ENCODE data around the gene OR5K3. TPM values are rescaled to one million over a fixed set of nuclear protein-coding genes. Genes with fewer than 3 reads are reported as not detected.

Gene OR5K3
- total RNA-seq: not detected

- Histone ChIP-seq H3K27ac (no peak within 1 kb of the TSS), H3K27me3 (no peaks in the 10 kb centered on the region), H3K36me3 (no peaks in the 10 kb centered on the region), H3K4me1 (peaks cover 0 to 23% (median 0%) of the 10 kb centered on the region in 3 donors), H3K9me3 (no peaks in the 10 kb centered on the region), H3K4me3 (no peak within 1 kb of the TSS)
- no peak for TF ChIP-seq POLR2A (IDR thresholded peaks at IDR 0.05)
- no peak for TF ChIP-seq CTCF (IDR thresholded peaks at IDR 0.05)
- DNase-seq: no peak
- intact Hi-C loops (cut with DNase I): no loop called here
Measured at GRCh38 chr3:98390366-98390765, at the start of gene OR5K3. TSS of gene OR5K3 (plus strand) at chr3:98390666. CDS start at chr3:98390666, 0 bp downstream.

- H3K27me3 ChIP-seq: no peaks in the 10 kb centered on the region
- TF ChIP-seq CTCF (IDR thresholded peaks at IDR 0.05) (no peak), POLR2A (IDR thresholded peaks at IDR 0.05) (no peak)
- no peak overlapping the region for H3K27ac ChIP-seq
- no peak overlapping the region for H3K4me3 ChIP-seq
- 85 to 90% methylated on average over 6 of the region's 6 CpGs for WGBS, 2 donors
- intact Hi-C loops (cut with DNase I): no loop called here
- DNase-seq: no peak
- no peaks in the 10 kb centered on the region for H3K9me3 ChIP-seq
- H3K36me3 ChIP-seq: no peaks in the 10 kb centered on the region
- no peaks in the 10 kb centered on the region for H3K4me1 ChIP-seq
Measured at GRCh38 chr3:98341758-98342157, 48.7 kb upstream of the OR5K3 start.

GRCh38 chr3:98343647-98344507 lies 46.6 kb upstream of the OR5K3 start:
- Histone ChIP-seq H3K4me3 (no peak overlapping the region), H3K9me3 (no peaks in the 10 kb centered on the region), H3K4me1 (no peaks in the 10 kb centered on the region), H3K27me3 (no peaks in the 10 kb centered on the region), H3K36me3 (no peaks in the 10 kb centered on the region), H3K27ac (no peak overlapping the region)
- WGBS, 2 donors: 67% methylated on average over 13 of the region's 13 CpGs
- intact Hi-C loops (cut with DNase I): no loop called here
- DNase-seq: no peak
- TF ChIP-seq POLR2A (IDR thresholded peaks at IDR 0.05) (no peak), CTCF (IDR thresholded peaks at IDR 0.05) (peak in 4 of 6 experiments; percentile 23 to 58 (median 44))

- intact Hi-C loops (cut with DNase I): no loop called here
- WGBS, 2 donors: 88 to 92% methylated on average over 3 of the region's 3 CpGs
Measured at GRCh38 chr3:98350082-98350481, 40.4 kb upstream of the OR5K3 start.

More at GRCh38 chr3:98350082-98350481, 40.4 kb upstream of the OR5K3 start:
- no peak for TF ChIP-seq CTCF (IDR thresholded peaks at IDR 0.05)
- no peak for TF ChIP-seq POLR2A (IDR thresholded peaks at IDR 0.05)
- Histone ChIP-seq H3K9me3 (no peaks in the 10 kb centered on the region), H3K4me1 (no peaks in the 10 kb centered on the region), H3K4me3 (no peak overlapping the region), H3K27ac (no peak overlapping the region), H3K36me3 (no peaks in the 10 kb centered on the region), H3K27me3 (no peaks in the 10 kb centered on the region)
- no peak for DNase-seq

Data from esophagus squamous epithelium (tissue), 5 donors.